Stomach (tissue), 4 donors: ENCODE results near the gene KIF5A.

Experiments used
- EP300 ChIP-seq: sonication (generic); formaldehyde crosslinking; IDR thresholded peaks from one replicate; pipeline ENCODE4 v1.6.1; 2017; ENCODE audit warnings: antibody characterized with exemption
- POLR2A ChIP-seq, 4 donors: fragments of 450-650 bp; IDR thresholded peaks; one replicate each; pipeline ENCODE4 v1.6.1; 2016; ENCODE audit warnings: antibody characterized with exemption in 4 of 4, control low read depth in 2 of 4, mild to moderate bottlenecking in 1 of 4, moderate library complexity in 1 of 4
- POLR2AphosphoS5 ChIP-seq, 3 donors: sonication (generic); formaldehyde crosslinking; IDR thresholded peaks; one replicate each; pipeline ENCODE4 v1.6.1; 2016; ENCODE audit warnings: antibody characterized with exemption in 3 of 3
- TF ChIP-seq, protein P1 (sequence below), 7 experiments: fragments of 450-650 bp in 4 of 7; fragments of 200-600 bp in 3 of 7; sonication (generic) in 3 of 7; IDR thresholded peaks; one replicate each; pipeline ENCODE4 v1.5.1; 2016 to 2019; ENCODE audit warnings: antibody characterized with exemption in 7 of 7, control low read depth in 2 of 7, mild to moderate bottlenecking in 1 of 7

DNA sequence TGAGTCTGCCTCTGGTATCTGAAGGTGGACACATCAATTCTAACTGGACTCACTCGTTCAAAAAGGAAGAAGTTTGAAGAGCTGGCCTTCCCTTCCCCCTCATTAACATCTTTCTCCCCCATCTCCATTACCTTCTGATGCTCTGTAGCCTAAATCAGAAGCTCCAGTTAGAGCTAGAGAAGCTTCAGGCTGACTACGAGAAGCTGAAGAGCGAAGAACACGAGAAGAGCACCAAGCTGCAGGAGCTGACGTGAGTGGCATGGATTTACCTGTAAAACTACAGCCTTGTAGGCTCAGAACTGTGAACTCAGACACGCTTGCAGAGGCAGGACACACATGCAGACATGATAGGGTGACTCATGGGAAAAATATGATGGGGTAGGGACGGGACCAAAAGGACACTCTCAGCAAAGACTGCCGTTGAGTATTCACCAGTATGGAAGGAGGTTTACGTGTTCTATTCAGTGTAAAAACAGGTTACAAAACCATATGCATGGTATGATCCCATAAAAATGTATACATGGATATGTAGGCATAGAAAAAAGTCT is 26.8 kb downstream of the KIF5A start:
- TF ChIP-seq, protein P1, sequence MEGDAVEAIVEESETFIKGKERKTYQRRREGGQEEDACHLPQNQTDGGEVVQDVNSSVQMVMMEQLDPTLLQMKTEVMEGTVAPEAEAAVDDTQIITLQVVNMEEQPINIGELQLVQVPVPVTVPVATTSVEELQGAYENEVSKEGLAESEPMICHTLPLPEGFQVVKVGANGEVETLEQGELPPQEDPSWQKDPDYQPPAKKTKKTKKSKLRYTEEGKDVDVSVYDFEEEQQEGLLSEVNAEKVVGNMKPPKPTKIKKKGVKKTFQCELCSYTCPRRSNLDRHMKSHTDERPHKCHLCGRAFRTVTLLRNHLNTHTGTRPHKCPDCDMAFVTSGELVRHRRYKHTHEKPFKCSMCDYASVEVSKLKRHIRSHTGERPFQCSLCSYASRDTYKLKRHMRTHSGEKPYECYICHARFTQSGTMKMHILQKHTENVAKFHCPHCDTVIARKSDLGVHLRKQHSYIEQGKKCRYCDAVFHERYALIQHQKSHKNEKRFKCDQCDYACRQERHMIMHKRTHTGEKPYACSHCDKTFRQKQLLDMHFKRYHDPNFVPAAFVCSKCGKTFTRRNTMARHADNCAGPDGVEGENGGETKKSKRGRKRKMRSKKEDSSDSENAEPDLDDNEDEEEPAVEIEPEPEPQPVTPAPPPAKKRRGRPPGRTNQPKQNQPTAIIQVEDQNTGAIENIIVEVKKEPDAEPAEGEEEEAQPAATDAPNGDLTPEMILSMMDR (IDR thresholded peaks at IDR 0.05), result no peak
- TF ChIP-seq POLR2A (IDR thresholded peaks at IDR 0.05) (no peak), POLR2AphosphoS5 (IDR thresholded peaks at IDR 0.05) (no peak), EP300 (no peak)
